HG02981 (cell line): Measurements from ENCODE around the gene TM4SF4.

ENCODE experiments used
- ATAC-seq: cut with Tn5 transposase; IDR thresholded peaks from one replicate; pipeline ENCODE4 v1.9.1; 2021; ENCODE audit warnings: mild to moderate bottlenecking, moderate library complexity; ENCODE audit not compliant: unreplicated experiment

The TM4SF4 gene

GRCh38 chr3:149454746-149455145, 19.8 kb upstream of the TM4SF4 start:
- no peak for ATAC-seq

GRCh38 chr3:149455366-149455765, 19.1 kb upstream of the TM4SF4 start:
- ATAC-seq = no peak

- no peak for ATAC-seq
Observed at GRCh38 chr3:149455989-149456388, 18.5 kb upstream of the TM4SF4 start.

GRCh38 chr3:149459491-149460059, 14.9 kb upstream of the TM4SF4 start:
- no peak for ATAC-seq

GRCh38 chr3:149460117-149460516, 14.4 kb upstream of the TM4SF4 start:
- ATAC-seq = no peak

GRCh38 chr3:149462051-149462450, 12.4 kb upstream of the TM4SF4 start:
- no peak for ATAC-seq

- no peak for ATAC-seq
Observed at GRCh38 chr3:149462581-149463011, 11.9 kb upstream of the TM4SF4 start.

GRCh38 chr3:149463921-149464320, 10.6 kb upstream of the TM4SF4 start:
- ATAC-seq = no peak

GRCh38 chr3:149464542-149465328, 9.8 kb upstream of the TM4SF4 start:
- ATAC-seq = no peak

GRCh38 chr3:149465351-149465883, 9.1 kb upstream of the TM4SF4 start:
- no peak for ATAC-seq

GRCh38 chr3:149466192-149466591, 8.3 kb upstream of the TM4SF4 start:
- no peak for ATAC-seq

- peak; percentile 70 for ATAC-seq
Observed at GRCh38 chr3:149468504-149469212, 5.8 kb upstream of the TM4SF4 start.

- no peak for ATAC-seq
Observed at GRCh38 chr3:149470381-149470780, 4.1 kb upstream of the TM4SF4 start.

- ATAC-seq = no peak
Observed at GRCh38 chr3:149472030-149472797, 2.3 kb upstream of the TM4SF4 start.

- ATAC-seq = no peak
Observed at GRCh38 chr3:149473357-149474249, 894 bp upstream of the TM4SF4 start.

- ATAC-seq = no peak
Observed at GRCh38 chr3:149475451-149476060, 1.1 kb downstream of the TM4SF4 start.

- no peak for ATAC-seq
Observed at GRCh38 chr3:149476225-149476624, 1.7 kb downstream of the TM4SF4 start.

- no peak for ATAC-seq
Observed at GRCh38 chr3:149479621-149480325, 5.3 kb downstream of the TM4SF4 start.
